ENCODE measurements around the gene SUMO4. TPM values are rescaled to one million over a fixed set of nuclear protein-coding genes. Genes with fewer than 3 reads are reported as not detected.

Gene SUMO4
- total RNA-seq, 4 donors from 2014 or later = 1.2 to 15.3 (median 5.9) TPM; not detected in 1

DNA sequence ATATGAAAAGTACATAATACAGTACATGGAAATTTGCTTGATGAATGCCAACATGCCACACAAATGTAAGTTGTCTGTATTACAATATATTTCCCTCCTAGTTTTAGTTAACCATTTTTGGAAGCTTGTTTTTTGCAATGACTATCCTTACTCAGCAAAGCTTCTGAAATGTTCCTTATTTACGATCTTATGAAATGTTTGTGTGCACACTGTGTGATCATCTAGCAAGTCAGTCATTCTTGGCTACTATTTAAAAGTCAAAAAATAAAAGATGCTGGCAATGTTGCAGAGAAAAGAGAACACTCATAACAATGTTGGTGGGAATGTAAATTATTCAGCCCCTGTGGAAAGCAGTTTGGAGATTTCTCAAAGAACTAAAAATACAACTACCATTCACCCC, 33.8 kb downstream of the SUMO4 start:
- Histone ChIP-seq H3K4me1 (no peaks in the 10 kb centered on the region), H3K4me3 (no peak overlapping the region), H3K36me3 (no peaks in the 10 kb centered on the region), H3K9me3 (no peaks in the 10 kb centered on the region), H3K27me3 (no peaks in the 10 kb centered on the region), H3K27ac (no peak overlapping the region)
- DNase-seq = no peak
- intact Hi-C loops (cut with DNase I; ENCODE audit: low total_unique reads) = no loop called here
- TF ChIP-seq, protein P1, sequence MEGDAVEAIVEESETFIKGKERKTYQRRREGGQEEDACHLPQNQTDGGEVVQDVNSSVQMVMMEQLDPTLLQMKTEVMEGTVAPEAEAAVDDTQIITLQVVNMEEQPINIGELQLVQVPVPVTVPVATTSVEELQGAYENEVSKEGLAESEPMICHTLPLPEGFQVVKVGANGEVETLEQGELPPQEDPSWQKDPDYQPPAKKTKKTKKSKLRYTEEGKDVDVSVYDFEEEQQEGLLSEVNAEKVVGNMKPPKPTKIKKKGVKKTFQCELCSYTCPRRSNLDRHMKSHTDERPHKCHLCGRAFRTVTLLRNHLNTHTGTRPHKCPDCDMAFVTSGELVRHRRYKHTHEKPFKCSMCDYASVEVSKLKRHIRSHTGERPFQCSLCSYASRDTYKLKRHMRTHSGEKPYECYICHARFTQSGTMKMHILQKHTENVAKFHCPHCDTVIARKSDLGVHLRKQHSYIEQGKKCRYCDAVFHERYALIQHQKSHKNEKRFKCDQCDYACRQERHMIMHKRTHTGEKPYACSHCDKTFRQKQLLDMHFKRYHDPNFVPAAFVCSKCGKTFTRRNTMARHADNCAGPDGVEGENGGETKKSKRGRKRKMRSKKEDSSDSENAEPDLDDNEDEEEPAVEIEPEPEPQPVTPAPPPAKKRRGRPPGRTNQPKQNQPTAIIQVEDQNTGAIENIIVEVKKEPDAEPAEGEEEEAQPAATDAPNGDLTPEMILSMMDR (IDR thresholded peaks at IDR 0.05) = no peak
- TF ChIP-seq POLR2A (IDR thresholded peaks at IDR 0.05) = no peak

DNA sequence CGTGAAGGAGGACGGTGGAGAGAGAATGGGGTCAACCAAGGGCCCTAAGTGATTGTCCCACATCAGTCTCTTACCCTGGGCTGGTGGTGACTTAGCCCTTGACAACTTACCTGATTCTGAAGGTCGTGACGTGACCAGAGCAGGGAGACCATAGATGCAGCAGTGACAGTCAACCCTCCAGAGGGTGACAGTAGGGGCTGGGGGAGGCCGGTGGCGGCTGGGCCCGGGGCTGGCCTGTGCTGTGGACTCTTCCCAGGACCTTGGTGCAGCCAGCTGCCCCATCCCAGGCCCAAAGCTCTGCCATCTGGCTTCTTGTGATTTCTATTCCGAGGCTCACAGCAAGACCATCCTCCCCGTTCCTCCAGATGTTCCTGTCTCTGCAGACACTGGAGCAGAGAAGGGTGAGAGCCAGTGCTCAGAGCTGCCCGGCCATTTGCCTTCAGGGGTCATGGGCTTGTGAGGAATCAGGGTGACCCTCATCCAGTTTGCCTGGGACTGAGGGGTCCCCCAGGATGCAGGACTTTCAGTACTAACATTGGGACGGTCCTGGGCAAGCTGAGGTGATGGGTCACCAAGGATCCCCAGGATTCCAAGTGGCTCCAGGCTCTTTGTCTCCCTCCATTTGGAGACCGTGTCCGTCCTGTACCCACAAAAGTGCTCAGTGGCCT, 36.0 kb downstream of the SUMO4 start:
- intact Hi-C loops (cut with DNase I; ENCODE audit: low total_unique reads) = no loop called here

DNA sequence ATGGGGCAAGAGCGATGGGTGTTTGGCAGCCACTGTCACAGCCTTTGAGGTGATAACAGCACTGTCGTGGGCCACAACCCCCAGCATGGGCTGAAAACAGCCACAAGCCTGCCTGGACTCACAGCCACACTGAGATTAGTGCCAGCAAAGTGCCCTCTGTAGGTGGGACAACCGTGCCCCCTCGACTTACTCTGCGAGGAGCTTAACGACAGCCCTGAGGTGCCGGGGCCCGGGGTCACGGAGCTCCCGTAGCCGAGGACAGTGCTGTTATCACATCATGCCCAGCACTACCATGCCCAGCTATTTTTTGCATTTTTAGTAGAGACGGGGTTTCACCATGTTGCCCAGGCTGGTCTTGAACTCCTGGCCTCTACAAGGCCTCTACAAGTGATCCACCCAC, 36.6 kb downstream of the SUMO4 start:
- intact Hi-C loops (cut with DNase I; ENCODE audit: low total_unique reads) = no loop called here
- Histone ChIP-seq H3K9me3 (no peaks in the 10 kb centered on the region), H3K27ac (no peak overlapping the region), H3K4me3 (no peak overlapping the region), H3K27me3 (no peaks in the 10 kb centered on the region), H3K36me3 (no peaks in the 10 kb centered on the region), H3K4me1 (peaks cover 0 to 3% of the 10 kb centered on the region in 2 donors)
- no peak for DNase-seq
- no peak for TF ChIP-seq POLR2A (IDR thresholded peaks at IDR 0.05)
- TF ChIP-seq, protein P1 (IDR thresholded peaks at IDR 0.05) = no peak

More for the DNA sequence above, 36.0 kb downstream of the SUMO4 start:
- Histone ChIP-seq H3K4me1 (peaks cover 0 to 2% of the 10 kb centered on the region in 2 donors), H3K27me3 (no peaks in the 10 kb centered on the region), H3K27ac (no peak overlapping the region), H3K4me3 (no peak overlapping the region), H3K9me3 (no peaks in the 10 kb centered on the region), H3K36me3 (no peaks in the 10 kb centered on the region)
- no peak for DNase-seq
- no peak for TF ChIP-seq POLR2A (IDR thresholded peaks at IDR 0.05)
- TF ChIP-seq, protein P1 (IDR thresholded peaks at IDR 0.05) = no peak

DNA sequence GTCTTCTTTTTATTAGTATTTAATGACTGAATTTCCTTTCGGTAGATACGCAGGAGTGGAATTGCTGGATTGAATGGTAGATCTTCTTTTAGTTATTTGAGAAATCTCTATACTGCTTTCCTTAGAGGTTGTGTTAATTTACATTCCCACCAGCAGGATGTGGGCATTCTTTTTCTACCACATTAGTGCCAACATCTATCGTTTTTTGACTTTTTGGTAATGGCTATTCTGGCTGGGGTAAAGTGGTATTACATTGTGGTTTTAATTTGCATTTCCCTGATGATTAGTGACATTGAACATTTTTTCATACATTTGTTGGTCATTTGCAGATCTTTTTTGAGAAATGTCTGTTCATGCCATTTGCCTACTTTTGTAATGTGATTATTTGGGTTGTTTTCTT, 37.1 kb downstream of the SUMO4 start:
- intact Hi-C loops (cut with DNase I; ENCODE audit: low total_unique reads) = no loop called here
- TF ChIP-seq, protein P1 (IDR thresholded peaks at IDR 0.05) = no peak
- no peak for TF ChIP-seq POLR2A (IDR thresholded peaks at IDR 0.05)
- H3K4me3 ChIP-seq = no peak overlapping the region
- H3K27ac ChIP-seq = no peak overlapping the region
- no peak for DNase-seq
- no peaks in the 10 kb centered on the region for H3K27me3 ChIP-seq
- no peaks in the 10 kb centered on the region for H3K9me3 ChIP-seq
- H3K36me3 ChIP-seq = no peaks in the 10 kb centered on the region
- peaks cover 0 to 3% of the 10 kb centered on the region in 2 donors for H3K4me1 ChIP-seq

DNA sequence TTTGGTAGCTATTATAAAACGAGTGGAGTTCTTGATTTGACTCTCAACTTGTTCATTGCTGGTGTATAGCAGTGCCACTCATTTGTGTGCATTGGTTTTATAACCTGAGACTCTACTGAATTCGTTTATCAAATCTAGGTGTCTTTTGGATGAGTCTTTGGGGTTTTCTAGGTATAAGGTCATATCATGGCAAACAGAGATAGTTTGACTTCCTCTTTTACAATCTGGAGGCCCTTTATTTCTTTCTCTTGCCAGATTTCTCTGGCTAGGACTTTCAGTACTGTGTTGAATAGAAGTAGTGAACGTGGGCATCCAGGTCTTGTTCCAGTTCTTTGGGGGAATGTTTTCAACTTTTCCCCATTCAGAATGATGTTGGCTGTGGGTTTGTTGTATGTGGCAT, 38.8 kb downstream of the SUMO4 start:
- H3K4me1 ChIP-seq = peaks cover 0 to 3% of the 10 kb centered on the region in 2 donors
- H3K9me3 ChIP-seq = no peaks in the 10 kb centered on the region
- H3K27ac ChIP-seq = no peak overlapping the region
- intact Hi-C loops (cut with DNase I; ENCODE audit: low total_unique reads) = no loop called here
- no peak overlapping the region for H3K4me3 ChIP-seq
- DNase-seq = no peak
- H3K27me3 ChIP-seq = no peaks in the 10 kb centered on the region
- no peak for TF ChIP-seq POLR2A (IDR thresholded peaks at IDR 0.05)
- TF ChIP-seq, protein P1 (IDR thresholded peaks at IDR 0.05) = no peak
- H3K36me3 ChIP-seq = no peaks in the 10 kb centered on the region
